ENCODE measurements around the gene EPB41L2. TPM values are rescaled to one million over a fixed set of nuclear protein-coding genes. Genes with fewer than 3 reads are reported as not detected.

The EPB41L2 gene
- total RNA-seq, 2 experiments from 2014 or later: 9.5 to 12.3 TPM

DNA sequence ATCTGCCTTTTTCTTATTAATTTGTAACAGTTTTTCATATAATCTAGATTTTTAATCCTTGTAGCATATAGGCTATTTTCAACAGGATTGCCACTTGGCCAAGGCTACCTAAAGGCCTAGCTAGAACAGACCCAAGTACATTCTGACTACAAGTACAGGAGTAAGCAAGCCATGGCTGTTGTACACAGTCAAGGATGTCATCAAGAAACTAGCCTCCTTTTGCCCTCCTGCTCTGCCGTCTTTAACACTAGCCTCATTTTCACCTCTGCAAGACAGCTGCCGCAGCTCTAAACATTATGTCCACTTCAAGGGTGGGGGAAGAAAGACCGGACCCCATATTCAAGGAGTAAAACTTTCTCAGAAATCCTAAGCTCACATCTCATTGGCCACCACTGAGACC, 45.1 kb downstream of the EPB41L2 start:
- ATAC-seq (ENCODE audit: poor library complexity) (no peak), DNase-seq (no peak)
- no peaks in the 10 kb centered on the region for H3K9me3 Mint-ChIP-seq
- H3K36me3 Mint-ChIP-seq (ENCODE audit: low read depth): no peaks in the 10 kb centered on the region
- Histone ChIP-seq H3K27me3 (ENCODE audit: control insufficient read depth in 1 of 2, insufficient read depth in 2 of 2, low read length in 2 of 2) (no peaks in the 10 kb centered on the region), H3K36me3 (ENCODE audit: insufficient read depth, low read length) (no peaks in the 10 kb centered on the region), H3K9me3 (ENCODE audit: control insufficient read depth in 1 of 2, insufficient read depth in 1 of 2, low read length in 2 of 2) (no peaks in the 10 kb centered on the region), H3K4me3 (ENCODE audit: low read length) (no peak overlapping the region), H3K27ac (ENCODE audit: low read depth in 1 of 2, low read length in 2 of 2) (no peak overlapping the region), H3K4me1 (ENCODE audit: insufficient read depth, low read length) (no peaks in the 10 kb centered on the region)
- peaks cover 5% of the 10 kb centered on the region for H3K4me1 Mint-ChIP-seq (ENCODE audit: low read depth)
- ChIA-PET CTCF (no interaction called here), POLR2A (interaction anchor here (0.5 to 0.6 kb wide), 2 partner anchors 15 to 101 kb away, joined by 3 read pairs; no protein-coding TSS in a partner anchor)
- intact Hi-C loops (cut with DNase I, micrococcal nuclease): no loop called here
- TF ChIP-seq, protein P1, sequence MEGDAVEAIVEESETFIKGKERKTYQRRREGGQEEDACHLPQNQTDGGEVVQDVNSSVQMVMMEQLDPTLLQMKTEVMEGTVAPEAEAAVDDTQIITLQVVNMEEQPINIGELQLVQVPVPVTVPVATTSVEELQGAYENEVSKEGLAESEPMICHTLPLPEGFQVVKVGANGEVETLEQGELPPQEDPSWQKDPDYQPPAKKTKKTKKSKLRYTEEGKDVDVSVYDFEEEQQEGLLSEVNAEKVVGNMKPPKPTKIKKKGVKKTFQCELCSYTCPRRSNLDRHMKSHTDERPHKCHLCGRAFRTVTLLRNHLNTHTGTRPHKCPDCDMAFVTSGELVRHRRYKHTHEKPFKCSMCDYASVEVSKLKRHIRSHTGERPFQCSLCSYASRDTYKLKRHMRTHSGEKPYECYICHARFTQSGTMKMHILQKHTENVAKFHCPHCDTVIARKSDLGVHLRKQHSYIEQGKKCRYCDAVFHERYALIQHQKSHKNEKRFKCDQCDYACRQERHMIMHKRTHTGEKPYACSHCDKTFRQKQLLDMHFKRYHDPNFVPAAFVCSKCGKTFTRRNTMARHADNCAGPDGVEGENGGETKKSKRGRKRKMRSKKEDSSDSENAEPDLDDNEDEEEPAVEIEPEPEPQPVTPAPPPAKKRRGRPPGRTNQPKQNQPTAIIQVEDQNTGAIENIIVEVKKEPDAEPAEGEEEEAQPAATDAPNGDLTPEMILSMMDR (IDR thresholded peaks at IDR 0.05): no peak
- H3K4me3 Mint-ChIP-seq: no peak overlapping the region
- no peak overlapping the region for H3K27ac Mint-ChIP-seq
- H3K27me3 Mint-ChIP-seq: no peaks in the 10 kb centered on the region

DNA sequence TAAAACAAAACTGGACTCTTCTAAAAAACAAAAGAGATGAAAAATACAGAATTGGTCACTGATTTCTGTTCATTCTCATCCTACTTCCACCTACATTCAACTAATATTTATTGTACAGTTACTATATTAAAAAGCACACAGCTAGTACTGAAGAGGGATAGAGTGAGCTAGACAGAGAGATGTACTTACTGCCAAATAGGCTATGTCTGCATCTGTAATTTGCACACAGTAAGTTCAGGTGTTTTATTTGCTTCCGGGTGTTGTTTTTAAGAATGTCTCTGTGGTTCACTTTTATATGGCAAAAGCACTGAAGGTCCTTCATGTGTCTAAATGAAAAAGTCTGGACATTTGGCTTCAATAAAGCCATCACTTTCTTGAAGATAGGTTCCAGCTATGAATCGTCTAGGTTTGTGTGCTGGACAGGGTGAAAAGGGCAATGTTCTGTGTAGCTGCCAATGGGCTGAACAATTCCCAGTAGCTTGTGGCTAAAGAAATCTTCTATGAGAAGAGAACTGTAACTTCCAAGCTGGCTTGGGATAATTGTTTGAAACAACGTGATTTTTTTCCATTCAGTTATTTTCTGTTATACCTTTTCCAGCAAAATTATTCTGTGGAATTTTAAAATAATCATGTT, 47.3 kb downstream of the EPB41L2 start:
- no peaks in the 10 kb centered on the region for H3K9me3 ChIP-seq (ENCODE audit: control insufficient read depth in 1 of 2, insufficient read depth in 1 of 2, low read length in 2 of 2)
- no peak for DNase-seq
- Mint-ChIP-seq H3K36me3 (ENCODE audit: low read depth) (no peaks in the 10 kb centered on the region), H3K9me3 (no peaks in the 10 kb centered on the region), H3K27me3 (no peaks in the 10 kb centered on the region), H3K4me3 (no peak overlapping the region), H3K27ac (no peak overlapping the region), H3K4me1 (ENCODE audit: low read depth) (peaks cover 5% of the 10 kb centered on the region)
- ChIA-PET POLR2A (interaction anchor here (1.0 kb wide), 1 partner anchor 45 kb away, joined by 3 read pairs; no protein-coding TSS in a partner anchor), CTCF (no interaction called here)
- no peak overlapping the region for H3K27ac ChIP-seq (ENCODE audit: low read depth in 1 of 2, low read length in 2 of 2)
- no peaks in the 10 kb centered on the region for H3K27me3 ChIP-seq (ENCODE audit: control insufficient read depth in 1 of 2, insufficient read depth in 2 of 2, low read length in 2 of 2)
- H3K4me1 ChIP-seq (ENCODE audit: insufficient read depth, low read length): no peaks in the 10 kb centered on the region
- intact Hi-C loops (cut with DNase I, micrococcal nuclease): no loop called here
- TF ChIP-seq, protein P1 (IDR thresholded peaks at IDR 0.05): no peak
- no peak for ATAC-seq (ENCODE audit: poor library complexity)
- H3K36me3 ChIP-seq (ENCODE audit: insufficient read depth, low read length): no peaks in the 10 kb centered on the region
- no peak overlapping the region for H3K4me3 ChIP-seq (ENCODE audit: low read length)

DNA sequence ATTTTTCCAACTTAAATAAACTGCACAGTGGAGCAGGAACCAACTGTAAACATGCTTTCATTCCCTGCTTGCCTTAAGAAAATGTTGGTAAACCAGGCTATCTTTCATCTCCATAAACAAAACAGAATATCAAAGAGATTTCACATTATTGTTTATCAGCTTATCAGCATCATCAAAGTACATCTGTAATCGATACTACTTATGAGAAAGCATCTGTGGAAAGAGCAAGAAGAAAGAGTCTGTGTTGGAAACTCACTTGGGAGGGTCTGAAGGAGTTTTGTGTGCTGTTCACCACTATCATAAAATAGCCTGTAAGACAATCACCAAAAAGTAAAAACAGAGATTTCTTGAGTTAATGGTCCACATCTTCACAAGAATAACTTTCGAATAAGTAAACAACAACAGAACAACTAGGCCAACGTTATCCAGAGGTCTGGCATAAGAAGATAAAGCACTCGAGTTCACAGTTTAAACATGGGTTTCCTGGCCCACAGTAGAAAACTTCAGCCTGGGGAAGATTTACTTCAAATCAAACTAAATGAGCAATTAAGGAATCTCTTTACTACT, 47.9 kb downstream of the EPB41L2 start:
- Mint-ChIP-seq H3K4me3 (no peak overlapping the region), H3K36me3 (ENCODE audit: low read depth) (no peaks in the 10 kb centered on the region), H3K4me1 (ENCODE audit: low read depth) (peaks cover 5% of the 10 kb centered on the region), H3K27me3 (no peaks in the 10 kb centered on the region), H3K27ac (no peak overlapping the region), H3K9me3 (no peaks in the 10 kb centered on the region)
- Histone ChIP-seq H3K9me3 (ENCODE audit: control insufficient read depth in 1 of 2, insufficient read depth in 1 of 2, low read length in 2 of 2) (no peaks in the 10 kb centered on the region), H3K4me3 (ENCODE audit: low read length) (no peak overlapping the region), H3K4me1 (ENCODE audit: insufficient read depth, low read length) (no peaks in the 10 kb centered on the region), H3K27ac (ENCODE audit: low read depth in 1 of 2, low read length in 2 of 2) (no peak overlapping the region), H3K36me3 (ENCODE audit: insufficient read depth, low read length) (no peaks in the 10 kb centered on the region), H3K27me3 (ENCODE audit: control insufficient read depth in 1 of 2, insufficient read depth in 2 of 2, low read length in 2 of 2) (no peaks in the 10 kb centered on the region)
- intact Hi-C loops (cut with DNase I, micrococcal nuclease): no loop called here
- POLR2A ChIA-PET: no interaction called here
- ATAC-seq (ENCODE audit: poor library complexity) (no peak), DNase-seq (no peak)
- TF ChIP-seq, protein P1 (IDR thresholded peaks at IDR 0.05): no peak
- CTCF ChIA-PET: no interaction called here

All from CD4-positive, alpha-beta T cell (primary cell).